ENCODE data around the gene DCAF5.

DCAF5 gene

GRCh38 chr14:69003626-69004025 is 149.3 kb downstream of the DCAF5 start:
- no peak for DNase-seq

DNA sequence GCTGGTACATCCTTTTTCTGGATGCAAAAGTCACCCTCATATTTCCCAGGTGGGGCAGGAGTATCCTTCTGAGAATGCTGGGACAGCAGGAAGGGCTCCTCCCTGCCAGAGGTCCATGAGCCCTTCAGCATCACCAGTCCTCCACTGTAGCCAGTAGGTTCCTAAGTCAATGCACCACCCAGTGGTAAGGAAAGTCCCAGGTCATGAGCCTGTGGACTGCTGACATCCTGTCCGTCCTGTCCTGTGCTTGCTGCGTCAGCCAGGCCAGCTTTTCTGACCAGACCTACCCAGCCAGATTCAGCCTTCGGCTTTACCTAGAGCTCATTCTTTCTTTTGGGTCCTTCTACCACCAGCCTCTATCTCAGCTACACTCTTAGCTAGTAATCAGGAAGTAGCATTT is 150.8 kb downstream of the DCAF5 start:
- no peak for DNase-seq

- no peak for DNase-seq
Measured at GRCh38 chr14:69001375-69001774, 151.5 kb downstream of the DCAF5 start.

All from NCI-H345 (cell line).